Ectodermal cell (in vitro differentiated cells): Measurements from ENCODE around the gene AGPAT1.
A peak's percentile ranks its signal among the peaks of the same experiment; 100 is the strongest.
"Not testable (repeated sequence)": the region's sequence is repeated elsewhere in the genome, so short reads cannot be mapped to it uniquely, and the experiment has no call there.

Experiments used
- H3K27ac ChIP-seq: 2 replicates; pipeline ENCODE4 v1.7.0; 2013; ENCODE audit warnings: mild to moderate bottlenecking, low read depth, low read length; ENCODE audit not compliant: insufficient read depth, poor library complexity, severe bottlenecking
- H3K27me3 ChIP-seq: 2 replicates; pipeline ENCODE4 v1.7.0; 2013; ENCODE audit warnings: mild to moderate bottlenecking, low read length; ENCODE audit not compliant: insufficient read depth, control insufficient read depth, poor library complexity, severe bottlenecking
- H3K36me3 ChIP-seq: one replicate; pipeline ENCODE4 v1.7.0; 2013; ENCODE audit warnings: low read length; ENCODE audit not compliant: control insufficient read depth, insufficient read depth
- H3K4me1 ChIP-seq: one replicate; pipeline ENCODE4 v1.7.0; 2013; ENCODE audit warnings: low read length; ENCODE audit not compliant: control insufficient read depth, insufficient read depth
- H3K4me3 ChIP-seq: 2 replicates; pipeline ENCODE4 v1.7.0; 2013; ENCODE audit warnings: low read depth, low read length, control low read depth; ENCODE audit not compliant: insufficient read depth
- H3K9me3 ChIP-seq: 2 replicates; pipeline ENCODE4 v1.7.0; 2013; ENCODE audit warnings: mild to moderate bottlenecking, low read length, moderate library complexity; ENCODE audit not compliant: control insufficient read depth
- WGBS, 2 experiments: methylation state at CpG; one replicate each; pipeline ENCODE4 v1.1.7; 2013; ENCODE audit warnings: missing lambda C conversion rate in 2 of 2; 5-methylcytosine and 5-hydroxymethylcytosine counted together

AGPAT1 gene

DNA sequence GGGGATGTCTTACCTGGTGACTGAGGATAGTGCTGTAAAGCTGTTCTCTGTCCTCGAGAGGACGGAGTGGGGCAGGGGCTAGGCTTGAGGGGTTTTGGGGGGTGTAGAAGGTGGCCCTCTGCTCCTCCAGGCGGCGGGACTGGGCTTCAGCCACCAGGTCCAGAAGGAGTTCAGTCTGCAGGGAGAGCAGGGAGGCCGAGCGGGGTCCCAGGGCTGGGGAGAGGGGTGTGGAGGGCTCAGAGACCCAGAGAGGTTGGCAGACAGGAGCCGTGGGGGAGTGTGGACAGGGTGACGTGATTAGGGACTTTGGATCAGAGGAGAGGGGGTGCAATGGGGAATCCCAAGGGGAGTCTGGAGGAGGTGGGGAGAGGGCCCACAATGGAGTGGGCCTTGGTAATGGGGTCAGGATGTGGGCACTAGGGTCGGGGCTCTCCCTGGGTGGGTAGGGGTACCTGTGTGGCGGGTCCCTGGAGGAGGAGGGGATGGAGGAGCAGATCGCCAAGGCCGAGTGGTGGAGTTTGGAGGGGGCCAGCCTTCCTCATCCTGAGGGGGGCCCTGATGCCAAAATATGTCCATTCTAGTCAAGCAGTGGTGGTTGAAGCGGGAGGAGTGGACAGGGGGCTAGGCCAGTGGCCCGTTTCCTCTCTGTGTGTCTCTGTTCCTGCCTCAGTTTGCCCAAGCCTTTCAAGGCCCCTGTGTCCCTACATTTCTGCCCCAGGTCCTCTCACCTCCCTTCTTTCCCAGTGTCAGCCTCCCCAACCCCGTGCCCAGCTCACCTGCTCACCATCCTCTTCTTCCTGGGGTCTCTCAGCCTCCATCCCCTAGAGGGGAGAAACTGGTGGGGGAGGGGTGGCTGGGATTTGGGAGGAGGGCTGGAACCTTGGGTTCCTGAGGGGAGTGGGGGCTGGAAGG is 16.1 kb upstream of the AGPAT1 start:
- H3K9me3 ChIP-seq, result no peaks in the 10 kb centered on the region
- H3K4me3 ChIP-seq, result no peak overlapping the region
- H3K27ac ChIP-seq, result no peak overlapping the region
- peaks cover 39% of the 10 kb centered on the region for H3K4me1 ChIP-seq
- 89 to 94% methylated on average over 14 to 15 of the region's 15 CpGs for WGBS, 2 experiments
- no peaks in the 10 kb centered on the region for H3K27me3 ChIP-seq
- H3K36me3 ChIP-seq, result peaks cover 8% of the 10 kb centered on the region

DNA sequence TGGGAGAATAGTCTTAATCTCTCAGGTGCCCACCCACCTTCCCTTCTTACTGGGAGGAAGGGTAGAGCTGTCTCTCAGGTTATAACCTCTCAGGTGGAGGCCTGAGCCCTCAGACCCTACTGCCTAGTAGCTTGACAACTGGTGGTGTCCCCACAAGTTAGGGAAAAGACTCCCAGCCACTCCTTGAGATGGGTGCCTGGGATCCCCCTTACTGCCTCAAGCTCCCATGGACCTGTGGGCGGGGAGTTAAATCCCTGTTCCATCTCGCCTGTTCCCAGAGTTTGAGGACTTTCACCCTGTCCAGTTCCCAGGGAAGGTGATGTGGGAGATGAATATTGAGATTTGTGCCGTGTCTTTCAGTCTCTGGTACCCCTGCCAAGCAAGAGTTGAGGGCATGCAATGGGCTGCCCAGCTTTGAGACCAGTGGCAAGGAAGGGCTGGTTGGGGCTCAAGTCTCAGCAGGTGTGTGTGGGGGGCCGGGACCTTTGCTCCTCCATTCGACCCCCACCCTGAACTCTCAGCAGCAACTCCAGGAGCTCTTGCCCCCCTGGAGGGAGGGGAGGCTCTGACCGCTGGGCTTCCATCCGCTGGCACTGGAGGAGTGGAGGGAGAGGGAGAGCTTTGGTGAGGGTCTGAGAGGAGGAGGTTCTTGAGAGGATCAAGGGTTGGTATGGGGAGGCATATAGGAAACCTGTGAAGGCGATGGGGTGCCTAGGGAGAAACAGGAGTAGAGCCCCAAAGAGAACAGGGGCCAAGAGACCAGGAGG is 15.2 kb upstream of the AGPAT1 start:
- Histone ChIP-seq H3K4me3 (no peak overlapping the region), H3K4me1 (peaks cover 34% of the 10 kb centered on the region), H3K9me3 (no peaks in the 10 kb centered on the region), H3K36me3 (peaks cover 12% of the 10 kb centered on the region), H3K27ac (no peak overlapping the region), H3K27me3 (no peaks in the 10 kb centered on the region)
- 87 to 91% methylated on average over 8 of the region's 8 CpGs for WGBS, 2 experiments

DNA sequence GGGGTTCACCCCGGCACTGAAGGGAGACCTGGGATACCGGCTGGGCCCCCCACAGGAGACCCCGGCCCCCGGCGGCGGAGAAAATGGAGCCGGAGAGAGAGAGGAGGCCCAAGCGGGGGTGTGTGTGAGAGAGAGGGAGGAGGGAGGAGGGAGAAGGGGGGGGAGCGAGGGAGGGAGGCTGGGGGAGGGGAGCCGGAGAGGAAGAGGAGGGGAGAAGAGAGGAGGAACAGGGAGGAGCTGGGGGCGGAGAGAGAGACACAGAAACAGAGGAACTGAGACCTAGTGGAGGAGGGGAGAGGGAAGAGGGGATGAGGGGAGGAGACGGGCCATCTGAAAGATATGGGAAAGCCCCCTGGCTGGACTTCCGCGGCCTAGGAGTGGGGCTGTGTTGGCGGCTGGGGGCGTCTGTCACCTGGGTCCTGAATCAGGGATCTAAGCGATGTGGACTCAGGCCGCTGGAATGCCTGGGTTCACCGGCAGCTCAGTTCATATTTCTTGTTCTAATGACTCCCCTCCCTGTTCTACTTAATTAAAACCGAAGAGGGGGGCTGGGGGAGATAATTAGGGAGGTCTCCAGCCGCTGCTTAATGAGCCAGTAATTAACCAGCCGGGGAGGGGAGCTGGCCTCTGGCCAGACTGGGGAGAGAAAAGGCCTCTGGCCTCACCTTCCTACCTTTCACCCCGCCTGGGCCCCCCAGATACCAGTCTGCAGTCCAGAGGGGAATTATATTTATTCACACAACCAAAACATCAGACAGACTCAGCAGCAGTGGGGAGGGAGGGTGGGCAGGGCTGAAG is 14.4 kb upstream of the AGPAT1 start, which contains the start of gene PBX2:
TSS of gene PBX2 (minus strand) at position 149 of the 798 bp plus-strand sequence. CDS start 287 bp downstream, outside the sequence.
- WGBS, 2 experiments, result 0 to 2% methylated on average over 16 to 20 of the region's 23 CpGs
- peaks cover 34% of the 10 kb centered on the region for H3K4me1 ChIP-seq
- H3K9me3 ChIP-seq, result no peaks in the 10 kb centered on the region
- H3K36me3 ChIP-seq, result peaks cover 12% of the 10 kb centered on the region
- peak within 1 kb of the TSS; percentile 58 for H3K4me3 ChIP-seq
- no peaks in the 10 kb centered on the region for H3K27me3 ChIP-seq
- peak within 1 kb of the TSS; percentile 44 for H3K27ac ChIP-seq

DNA sequence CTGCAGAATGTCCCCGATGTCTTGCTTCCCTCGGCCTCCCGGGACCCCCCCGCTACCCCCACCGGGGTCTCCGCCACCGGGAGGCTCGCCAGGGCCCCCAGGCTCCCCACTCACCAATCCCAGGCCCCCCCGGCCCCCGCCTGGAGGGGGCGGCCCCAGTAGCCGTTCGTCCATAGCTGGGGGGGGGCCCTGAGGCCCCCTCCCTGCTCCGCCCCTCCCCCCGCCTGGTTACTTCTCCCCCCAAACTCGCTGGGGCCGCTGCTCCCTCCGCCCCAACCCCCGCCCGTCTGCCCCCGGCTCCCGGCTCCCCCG is 13.8 kb upstream of the AGPAT1 start:
- H3K27me3 ChIP-seq, result no peaks in the 10 kb centered on the region
- 7 to 14% methylated on average over 14 of the region's 23 CpGs for WGBS, 2 experiments
- H3K36me3 ChIP-seq, result peaks cover 12% of the 10 kb centered on the region
- peaks cover 32% of the 10 kb centered on the region for H3K4me1 ChIP-seq
- no peaks in the 10 kb centered on the region for H3K9me3 ChIP-seq
- H3K27ac ChIP-seq, result peak overlapping the region; percentile 23
- peak overlapping the region; percentile 58 for H3K4me3 ChIP-seq

DNA sequence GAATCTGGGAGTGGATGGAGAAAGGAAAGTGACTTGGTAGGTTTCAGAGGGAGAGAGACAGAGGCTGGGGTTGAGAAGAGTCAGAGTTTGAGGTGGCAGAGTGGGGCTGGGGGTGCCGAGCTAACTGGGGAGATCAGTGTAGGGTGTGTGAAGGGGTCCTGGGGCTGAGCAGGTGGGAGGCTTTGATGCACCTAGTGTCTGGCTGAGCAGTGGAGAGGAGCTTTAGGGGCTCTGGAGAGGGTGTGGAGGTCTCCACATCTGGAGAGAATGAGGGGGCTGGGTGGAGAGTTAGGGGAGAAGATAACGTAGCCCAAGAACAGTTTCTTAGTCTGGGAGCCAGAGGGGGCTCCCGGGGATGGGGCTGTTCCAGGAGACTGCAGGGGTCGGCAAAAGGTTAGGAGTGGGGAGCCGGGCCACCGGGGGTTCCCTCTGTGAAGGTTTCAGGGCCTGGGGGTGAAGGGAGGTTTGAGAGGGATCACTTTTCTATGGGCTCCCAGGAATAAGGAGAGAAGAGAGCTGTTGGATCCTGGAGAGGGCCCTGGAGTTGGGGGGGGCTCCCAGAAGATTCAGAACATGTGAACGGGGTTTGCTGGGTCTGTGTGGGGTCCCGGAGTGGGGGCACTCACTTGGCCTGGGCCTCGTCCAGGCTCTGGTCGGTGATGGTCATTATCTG is 13.3 kb upstream of the AGPAT1 start:
- no peak overlapping the region for H3K27ac ChIP-seq
- peaks cover 12% of the 10 kb centered on the region for H3K36me3 ChIP-seq
- 5 to 10% methylated on average over 10 of the region's 10 CpGs for WGBS, 2 experiments
- H3K27me3 ChIP-seq, result no peaks in the 10 kb centered on the region
- peak overlapping the region; percentile 58 for H3K4me3 ChIP-seq
- H3K9me3 ChIP-seq, result no peaks in the 10 kb centered on the region
- H3K4me1 ChIP-seq, result peaks cover 30% of the 10 kb centered on the region

GRCh38 chr6:32188381-32189068 is 12.6 kb upstream of the AGPAT1 start:
- H3K27ac ChIP-seq, result no peak overlapping the region
- H3K4me1 ChIP-seq, result peaks cover 30% of the 10 kb centered on the region
- H3K36me3 ChIP-seq, result peaks cover 16% of the 10 kb centered on the region
- 36 to 44% methylated on average over 12 to 13 of the region's 13 CpGs for WGBS, 2 experiments
- H3K9me3 ChIP-seq, result no peaks in the 10 kb centered on the region
- H3K27me3 ChIP-seq, result no peaks in the 10 kb centered on the region
- peak overlapping the region; percentile 58 for H3K4me3 ChIP-seq

DNA sequence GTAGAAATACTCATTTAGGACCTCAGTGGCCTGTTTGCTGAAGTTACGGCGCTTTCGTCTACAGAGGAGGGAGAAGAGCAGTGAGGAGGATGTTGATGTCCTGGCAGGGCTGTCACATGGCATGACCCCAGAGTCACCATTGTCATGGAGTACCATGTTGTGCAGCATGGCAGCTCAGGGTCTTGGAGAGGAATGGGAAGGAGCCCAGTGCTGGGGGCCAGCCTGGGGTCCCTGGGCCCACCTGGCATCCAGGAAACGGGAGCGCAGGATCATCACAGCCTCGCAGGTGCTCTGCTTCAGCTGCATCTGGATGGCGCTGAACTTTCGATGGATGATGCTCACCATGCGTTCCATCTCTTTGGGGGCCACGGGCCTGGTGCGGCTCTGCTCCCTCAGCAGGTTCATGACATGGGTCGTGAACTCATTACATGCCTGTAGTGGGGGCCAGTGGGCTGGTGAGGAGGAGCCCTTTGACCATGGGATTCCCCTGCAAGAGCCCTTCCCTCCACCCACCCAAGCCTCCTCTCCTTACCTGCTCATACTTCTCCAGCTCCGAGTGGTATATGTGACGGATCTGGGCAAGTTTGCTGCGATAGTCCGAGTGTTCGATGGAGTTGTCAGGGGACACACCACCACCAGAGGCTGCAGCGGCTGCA is 12.0 kb upstream of the AGPAT1 start:
- 91% methylated on average over 18 of the region's 18 CpGs for WGBS, 2 experiments
- not testable (repeated sequence) for H3K27me3 ChIP-seq, H3K9me3 ChIP-seq, H3K27ac ChIP-seq
- Histone ChIP-seq H3K36me3 (peaks cover 20% of the 10 kb centered on the region), H3K4me1 (peaks cover 30% of the 10 kb centered on the region), H3K4me3 (peak overlapping the region; percentile 58)

- H3K4me1 ChIP-seq, result peaks cover 23% of the 10 kb centered on the region
- 96% methylated on average over 12 of the region's 12 CpGs for WGBS, 2 experiments
- no peak overlapping the region for H3K4me3 ChIP-seq
- H3K9me3 ChIP-seq, result no peaks in the 10 kb centered on the region
- H3K36me3 ChIP-seq, result peaks cover 24% of the 10 kb centered on the region
- H3K27me3 ChIP-seq, result no peaks in the 10 kb centered on the region
- H3K27ac ChIP-seq, result no peak overlapping the region
Observed at GRCh38 chr6:32187009-32187709, 11.3 kb upstream of the AGPAT1 start.
